SK-MEL-5 (cell line): ENCODE data around the gene BMAL1. TPM values are rescaled to one million over a fixed set of nuclear protein-coding genes. Genes with fewer than 3 reads are reported as not detected.

Source experiments
- DNase-seq: peaks from one replicate; pipeline ENCODE4 v3.0.0-alpha.2; 2016; ENCODE audit warnings: low read depth, low spot score
- in situ Hi-C: cut with HindIII; loops from 2 replicates; pipeline ENCODE4 v1.10.0; 2016; ENCODE audit warnings: low sequenced_read_pairs, high pct_unique_total_duplicates, low pct_unique_long_range_greater_than_20kb
- total RNA-seq: library from RNA; depleted of rRNA; stranded (reverse); fragments of >200 nt; shearing (Covaris generic); gene quantifications from 2 replicates; pipeline ENCODE4 v1.2.3, GENCODE V29; 2014

BMAL1 gene
- total RNA-seq, 1 experiment from 2014 or later: 7.1 TPM

DNA sequence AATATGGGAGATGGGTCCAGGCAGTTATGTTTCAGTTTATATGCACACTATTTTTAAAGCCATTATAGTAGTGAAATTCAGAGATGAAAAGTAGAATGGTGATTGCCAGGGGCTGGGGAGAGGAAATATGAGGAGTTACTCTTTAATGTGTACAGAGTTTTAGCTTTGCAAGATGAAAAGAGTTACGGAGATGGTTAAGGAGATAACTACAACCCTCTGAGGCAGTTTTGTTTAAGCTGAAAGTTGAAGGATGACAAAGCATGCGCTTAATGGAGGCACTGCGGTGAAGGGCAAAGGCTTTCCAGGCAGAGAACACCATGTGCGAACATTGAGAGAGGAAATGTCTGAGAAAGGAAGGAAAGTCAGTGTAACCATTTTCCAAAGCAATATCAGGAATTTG lies 18.2 kb upstream of the BMAL1 start:
- in situ Hi-C loops: no loop called here
- no peak for DNase-seq

DNA sequence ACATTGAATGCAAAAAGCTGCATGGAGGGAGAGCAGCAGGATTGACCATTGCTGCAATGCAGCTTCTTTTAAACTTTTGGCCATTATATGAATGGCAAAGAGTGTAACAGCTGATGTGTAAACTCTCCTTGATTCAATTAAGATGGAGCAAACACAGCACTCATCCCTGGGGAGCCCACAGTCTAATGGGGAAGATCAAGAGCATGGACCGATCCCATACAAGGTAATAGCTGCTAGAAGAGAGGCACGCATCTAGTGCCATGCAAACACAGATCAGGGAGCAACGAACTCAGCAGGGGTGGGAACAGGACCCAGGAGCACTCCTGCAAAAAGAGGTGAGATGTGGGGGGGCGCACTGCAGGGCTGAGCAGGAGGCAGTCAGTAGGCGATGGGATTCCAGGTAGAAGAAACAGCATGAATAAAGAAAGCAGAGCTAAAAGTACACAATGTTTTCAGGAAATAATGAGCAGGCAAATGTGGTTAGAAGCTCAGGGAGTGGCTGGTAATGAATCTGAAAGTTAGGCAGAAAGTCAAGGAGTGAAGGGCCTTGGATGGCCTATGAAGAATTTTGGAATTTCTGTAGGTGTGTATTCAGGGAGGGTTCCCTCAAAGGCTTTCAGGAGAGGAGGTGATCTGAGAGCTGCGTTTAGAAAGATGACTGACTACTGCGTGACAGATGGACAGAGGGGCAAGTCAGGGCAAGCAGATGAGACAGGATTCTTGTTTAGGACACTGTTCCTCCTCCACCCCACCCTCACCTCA lies 17.2 kb upstream of the BMAL1 start:
- DNase-seq: no peak
- in situ Hi-C loops: no loop called here

GRCh38 chr11:13260963-13261588 lies 16.5 kb upstream of the BMAL1 start:
- DNase-seq: no peak
- in situ Hi-C loops: no loop called here

- in situ Hi-C loops: no loop called here
- DNase-seq: peak; percentile 63
Measured at GRCh38 chr11:13261591-13262061, 16.0 kb upstream of the BMAL1 start.

DNA sequence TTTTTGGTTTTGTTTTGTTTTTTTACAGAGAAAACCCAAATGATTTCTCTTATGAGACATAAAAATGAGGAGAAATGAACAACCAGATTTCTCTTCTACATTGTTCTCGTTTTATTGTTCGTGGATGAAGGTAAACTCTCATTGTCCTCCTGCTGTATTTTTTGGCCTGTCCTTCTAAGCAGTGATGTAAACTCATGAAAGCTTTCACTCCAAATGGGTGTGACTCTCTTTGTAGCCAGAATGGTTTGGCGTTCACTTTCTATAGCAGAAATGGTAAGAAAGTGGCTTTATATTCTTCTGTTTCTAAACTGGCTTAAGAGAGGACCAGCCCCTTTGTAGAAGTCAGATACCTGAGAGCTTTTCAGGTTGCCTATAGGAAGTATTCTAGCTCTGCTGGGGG lies 15.5 kb upstream of the BMAL1 start:
- in situ Hi-C loops: no loop called here
- no peak for DNase-seq

DNA sequence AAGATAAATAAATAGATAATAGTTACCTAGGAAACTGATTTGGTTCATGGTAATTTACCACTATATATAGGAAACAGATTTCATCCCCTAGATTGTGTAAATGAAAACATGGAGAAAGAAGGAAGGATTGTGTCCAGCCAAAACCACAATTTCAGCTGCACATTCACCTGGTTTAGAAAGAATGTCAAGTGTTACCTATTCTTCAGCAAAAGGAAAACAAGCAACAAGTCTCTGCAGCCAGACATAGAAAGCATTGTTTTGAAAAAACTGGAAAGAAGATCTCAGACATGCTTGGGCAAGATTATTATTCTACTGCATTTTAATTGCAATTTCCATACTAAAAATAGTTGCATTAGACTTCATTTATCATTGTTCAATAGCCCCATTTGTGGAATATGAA lies 8.8 kb upstream of the BMAL1 start:
- no peak for DNase-seq
- in situ Hi-C loops: no loop called here

- no peak for DNase-seq
- in situ Hi-C loops: no loop called here
Measured at GRCh38 chr11:13269775-13270174, 7.8 kb upstream of the BMAL1 start.

- DNase-seq: no peak
- in situ Hi-C loops: no loop called here
Measured at GRCh38 chr11:13271060-13271693, 6.4 kb upstream of the BMAL1 start.

- DNase-seq: no peak
Measured at GRCh38 chr11:13276454-13276831, 1.1 kb upstream of the BMAL1 start.

DNA sequence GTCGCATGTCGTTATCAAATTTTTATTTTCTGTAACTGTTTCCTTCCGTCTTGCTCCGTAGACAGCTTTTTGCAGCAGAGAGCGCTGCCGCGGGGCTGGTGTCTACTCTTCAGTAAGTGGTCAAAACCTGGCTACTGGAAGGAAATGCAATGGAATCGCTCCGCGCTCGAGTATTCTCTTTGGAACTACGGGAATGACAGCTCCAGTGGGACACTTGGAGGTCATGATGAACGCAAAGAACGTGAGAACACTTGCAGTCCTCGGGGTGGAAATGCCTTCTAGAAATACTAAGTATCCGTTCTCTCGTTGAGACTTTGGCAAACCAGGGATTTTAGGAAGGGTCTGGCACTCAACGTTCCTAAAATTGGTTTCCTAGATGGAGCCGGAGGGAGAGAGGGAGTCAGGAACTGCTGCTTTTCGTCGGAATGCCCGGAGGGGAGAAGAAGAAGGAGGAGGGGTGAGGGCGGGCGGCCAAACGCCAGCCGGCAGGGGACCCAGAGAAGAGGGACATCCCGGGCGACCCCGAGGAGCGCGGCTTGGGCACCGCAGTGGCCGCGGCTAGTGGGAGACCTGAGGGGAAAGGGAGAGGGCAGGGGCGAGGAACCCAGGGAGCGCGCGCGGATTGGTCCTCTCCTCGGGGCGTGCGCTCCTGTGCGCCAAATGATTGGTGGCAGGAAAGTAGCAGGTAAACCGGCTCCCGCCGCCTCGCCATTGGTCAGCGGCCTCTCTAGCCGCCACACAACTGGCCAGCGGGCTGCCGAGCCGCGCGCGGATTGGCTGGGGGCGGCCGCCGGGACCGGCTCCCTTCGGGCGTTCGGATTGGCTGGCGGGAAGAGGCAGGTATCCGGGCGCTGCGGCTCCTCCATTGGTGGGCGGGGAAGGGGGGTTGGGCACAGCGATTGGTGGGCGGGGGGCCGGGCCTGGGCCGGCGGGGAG lies 490 bp upstream of the BMAL1 start:
- DNase-seq: peak; percentile 97
- in situ Hi-C loops: no loop called here

More at GRCh38 chr11:13276454-13276831, 1.1 kb upstream of the BMAL1 start:
- in situ Hi-C loops: no loop called here

GRCh38 chr11:13278609-13279486 lies 1.3 kb downstream of the BMAL1 start:
- in situ Hi-C loops: no loop called here
- DNase-seq: no peak

GRCh38 chr11:13279487-13279834 lies 1.9 kb downstream of the BMAL1 start:
- in situ Hi-C loops: no loop called here
- DNase-seq: no peak

DNA sequence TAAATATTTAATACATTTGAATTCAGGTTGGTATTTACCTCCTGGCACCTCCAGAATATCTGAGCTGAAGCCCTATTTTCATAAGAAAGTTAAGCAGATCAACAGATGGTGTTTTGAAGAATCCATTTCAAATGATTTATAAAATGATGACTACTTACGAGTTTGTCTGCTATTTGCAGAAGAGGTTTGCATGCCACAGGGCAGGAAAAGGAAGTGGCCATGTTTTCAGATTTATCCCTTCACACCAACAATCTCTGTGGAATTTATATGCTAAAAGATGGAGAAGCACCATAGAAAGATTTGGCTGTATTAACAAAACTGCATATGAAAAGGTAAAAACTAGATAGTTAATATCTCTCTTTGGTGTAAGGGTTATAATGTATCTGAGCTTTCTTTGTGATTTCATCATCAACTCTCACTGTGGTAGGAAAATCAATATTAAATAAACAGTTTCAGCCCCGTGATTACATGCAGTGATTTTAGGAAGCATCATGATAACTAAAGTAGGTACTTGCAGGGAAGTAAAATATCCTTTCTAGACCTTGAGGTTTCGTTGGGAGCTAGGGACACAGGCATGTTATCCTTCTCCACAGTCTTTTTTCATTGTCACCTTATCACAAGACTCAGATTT lies 2.6 kb downstream of the BMAL1 start:
- no peak for DNase-seq
- in situ Hi-C loops: no loop called here

DNA sequence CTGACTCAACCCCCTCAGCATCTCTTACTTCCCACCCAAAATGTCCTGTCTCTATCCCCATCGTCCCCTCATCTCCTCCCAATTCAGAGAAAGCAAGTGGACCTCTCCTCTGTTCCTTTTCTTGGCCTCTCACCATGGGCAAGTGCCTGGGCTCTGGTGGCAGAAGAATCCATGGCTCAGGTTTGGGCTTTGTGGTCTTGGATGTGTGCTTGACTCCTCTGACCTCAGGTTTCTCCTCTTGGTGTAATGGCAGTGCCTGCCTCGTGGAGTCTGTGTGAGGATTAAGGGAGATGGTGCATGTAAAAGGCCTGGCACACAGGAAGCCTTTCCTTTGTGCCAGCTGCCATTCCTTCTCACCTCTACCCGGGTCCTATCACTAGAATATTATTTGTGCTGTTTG lies 3.2 kb downstream of the BMAL1 start:
- in situ Hi-C loops: no loop called here

DNA sequence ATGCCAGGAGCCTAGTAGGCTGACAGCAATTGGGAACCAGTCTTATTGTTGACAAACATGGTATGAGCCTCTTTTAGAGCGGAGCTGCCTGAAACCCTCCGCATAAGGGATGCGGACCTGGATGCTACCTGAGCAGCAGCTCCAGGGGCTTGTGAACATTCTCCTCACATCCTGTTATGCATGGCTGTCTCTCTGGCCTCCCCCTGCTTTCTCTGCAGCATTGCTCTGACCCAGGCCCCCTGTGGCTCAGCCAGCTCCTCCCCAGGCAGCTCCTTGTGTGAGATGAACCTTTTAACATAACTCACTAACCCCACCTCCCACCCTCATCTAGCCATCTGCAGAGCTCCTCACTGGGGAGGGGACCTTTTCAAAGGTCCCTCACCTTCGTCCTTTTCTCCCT lies 6.0 kb downstream of the BMAL1 start:
- in situ Hi-C loops: no loop called here
- DNase-seq: no peak

More for the DNA sequence above, 3.2 kb downstream of the BMAL1 start:
- DNase-seq: no peak

DNA sequence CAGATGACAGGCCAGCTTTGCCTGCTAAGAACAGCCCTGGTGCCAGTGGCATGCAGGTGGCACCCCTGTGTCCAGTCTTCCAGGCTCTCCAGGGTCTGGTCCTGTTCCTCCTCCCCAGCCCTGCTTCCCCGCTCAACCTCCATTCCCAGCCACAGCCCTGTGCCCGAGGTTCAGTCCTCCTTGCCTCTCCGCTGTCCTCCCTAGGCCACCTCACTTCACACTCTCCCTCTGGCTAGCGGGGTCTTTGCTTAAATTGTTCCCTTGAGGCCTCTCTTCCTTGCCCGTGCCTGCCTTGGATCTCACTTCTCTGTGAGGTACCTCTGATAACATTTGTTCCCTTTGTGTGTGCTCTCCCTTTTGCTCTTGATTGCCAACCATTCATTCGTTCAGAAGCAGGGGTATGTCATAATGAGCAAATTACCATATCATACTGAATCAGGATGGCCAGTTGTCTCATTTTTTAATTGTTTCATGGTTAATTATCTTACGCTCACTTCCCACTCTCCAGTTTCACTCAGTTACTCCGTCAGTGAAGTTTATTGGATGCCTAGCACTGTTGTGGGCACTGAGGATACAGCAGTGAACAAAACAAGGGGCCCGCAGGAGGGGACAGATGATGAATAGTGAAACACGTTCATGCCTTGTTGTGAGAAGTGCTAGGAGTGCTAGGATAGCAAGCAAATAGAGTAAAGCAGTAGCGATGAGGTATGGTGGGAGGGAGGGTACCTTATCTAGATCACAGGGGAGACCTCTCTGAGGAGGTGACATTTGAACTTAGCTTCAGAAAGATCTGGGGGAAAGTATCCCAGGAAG lies 7.4 kb downstream of the BMAL1 start:
- no peak for DNase-seq
- in situ Hi-C loops: no loop called here
